SK-N-MC (cell line): ENCODE results near the gene VEZT.

Experiments used
- EZH2 ChIP-seq: fragments of 200-600 bp; sonication (generic); IDR thresholded peaks from one replicate; pipeline ENCODE4 v1.6.1; 2017; ENCODE audit warnings: antibody characterized with exemption
- FOXP2 ChIP-seq: optimal IDR thresholded peaks from 2 replicates; pipeline ENCODE3; 2011; ENCODE audit warnings: mild to moderate bottlenecking, moderate library complexity; ENCODE audit not compliant: insufficient read depth; ENCODE audit errors: extremely low read length, control extremely low read depth

- TF ChIP-seq EZH2, result no peak
- TF ChIP-seq FOXP2, result no peak
Observed at GRCh38 chr12:95316798-95317197, 99.2 kb downstream of the VEZT start.
